ENCODE results near the gene ARID1A.
"Not testable (repeated sequence)": the region's sequence is repeated elsewhere in the genome, so short reads cannot be mapped to it uniquely, and the experiment has no call there.

ARID1A gene

GRCh38 chr1:26788836-26789611, 93.2 kb downstream of the ARID1A start:
- DNase-seq, result peak; percentile 82

DNA sequence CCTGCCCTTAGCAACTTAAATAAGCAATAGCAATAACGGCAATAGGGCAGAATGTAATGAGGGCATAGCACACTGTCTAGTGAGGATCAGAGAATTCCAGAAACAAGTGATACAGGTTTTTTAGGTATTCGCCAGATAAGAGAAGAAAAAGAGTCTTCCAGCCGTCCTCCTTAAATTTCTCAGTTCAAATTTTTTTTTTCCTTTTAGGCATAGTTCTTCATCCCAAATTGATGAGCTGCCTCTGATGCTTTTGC, 93.7 kb downstream of the ARID1A start:
- no peak for DNase-seq

DNA sequence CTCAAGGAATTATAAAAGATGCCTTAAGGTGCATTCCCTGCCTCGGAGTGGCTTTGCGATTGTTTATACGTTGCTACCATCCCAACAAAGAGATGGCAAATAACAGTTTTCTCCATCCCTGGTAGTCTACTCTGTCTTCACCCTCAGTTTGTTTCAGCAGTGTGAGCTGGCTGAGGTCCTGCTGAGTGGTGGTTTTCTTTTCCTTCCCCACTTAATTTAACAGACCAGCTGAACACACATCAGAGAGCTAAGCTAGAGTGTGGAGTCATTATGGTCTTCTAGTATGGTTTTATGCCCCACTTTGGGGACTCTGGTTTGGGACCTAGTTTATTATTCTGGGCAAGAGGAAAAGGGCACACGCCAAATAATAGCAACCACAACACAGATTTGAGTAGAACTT, 94.1 kb downstream of the ARID1A start:
- DNase-seq, result no peak

GRCh38 chr1:26790551-26790953, 94.7 kb downstream of the ARID1A start:
- DNase-seq, result no peak

GRCh38 chr1:26791148-26791547, 95.3 kb downstream of the ARID1A start:
- no peak for DNase-seq

GRCh38 chr1:26791626-26792025, 95.8 kb downstream of the ARID1A start:
- no peak for DNase-seq

DNA sequence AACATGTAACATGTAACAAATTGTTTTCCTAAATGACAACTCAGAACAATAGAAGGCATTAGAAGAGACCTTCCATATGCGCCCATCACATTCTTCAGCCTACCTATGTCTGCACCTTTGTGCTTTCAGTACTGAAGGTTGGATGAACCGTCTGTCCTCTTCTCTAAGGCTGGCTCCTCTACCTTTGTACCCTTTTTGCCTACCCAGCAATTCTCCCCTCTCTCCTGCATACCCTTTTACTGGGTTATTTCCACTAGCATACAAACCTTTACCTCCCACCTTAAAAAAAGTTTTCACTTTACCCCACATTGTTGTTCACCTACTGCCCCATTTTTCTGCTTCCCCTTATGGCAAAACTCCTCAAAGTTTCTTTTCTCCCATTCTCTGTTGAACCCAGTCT, 97.1 kb downstream of the ARID1A start:
- DNase-seq, result no peak

GRCh38 chr1:26794391-26794790, 98.6 kb downstream of the ARID1A start:
- DNase-seq, result no peak

- no peak for DNase-seq
Observed at GRCh38 chr1:26797627-26798026, 101.8 kb downstream of the ARID1A start.

GRCh38 chr1:26799479-26800142, 103.8 kb downstream of the ARID1A start:
- peak; percentile 12 for DNase-seq

DNA sequence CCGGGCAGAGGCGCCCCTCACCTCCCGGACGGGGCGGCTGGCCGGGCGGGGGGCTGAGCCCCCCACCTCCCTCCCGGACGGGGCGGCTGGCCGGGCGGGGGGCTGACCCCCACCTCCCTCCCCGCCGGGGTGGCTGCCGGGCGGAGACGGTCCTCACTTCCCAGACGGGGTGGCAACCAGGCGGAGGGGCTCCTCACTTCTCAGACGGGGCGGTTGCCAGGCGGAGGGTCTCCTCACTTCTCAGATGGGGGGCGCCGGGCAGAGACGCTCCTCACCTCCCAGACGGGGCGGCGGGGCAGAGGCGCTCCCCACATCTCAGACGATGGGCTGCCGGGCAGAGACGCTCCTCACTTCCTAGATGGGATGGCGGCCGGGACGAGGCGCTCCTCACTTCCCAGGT, 108.1 kb downstream of the ARID1A start:
- not testable (repeated sequence) for DNase-seq

GRCh38 chr1:26810105-26810504, 114.3 kb downstream of the ARID1A start:
- DNase-seq, result peak; percentile 61

GRCh38 chr1:26811057-26811456, 115.2 kb downstream of the ARID1A start:
- no peak for DNase-seq

GRCh38 chr1:26811708-26812107, 115.9 kb downstream of the ARID1A start:
- DNase-seq, result no peak

DNA sequence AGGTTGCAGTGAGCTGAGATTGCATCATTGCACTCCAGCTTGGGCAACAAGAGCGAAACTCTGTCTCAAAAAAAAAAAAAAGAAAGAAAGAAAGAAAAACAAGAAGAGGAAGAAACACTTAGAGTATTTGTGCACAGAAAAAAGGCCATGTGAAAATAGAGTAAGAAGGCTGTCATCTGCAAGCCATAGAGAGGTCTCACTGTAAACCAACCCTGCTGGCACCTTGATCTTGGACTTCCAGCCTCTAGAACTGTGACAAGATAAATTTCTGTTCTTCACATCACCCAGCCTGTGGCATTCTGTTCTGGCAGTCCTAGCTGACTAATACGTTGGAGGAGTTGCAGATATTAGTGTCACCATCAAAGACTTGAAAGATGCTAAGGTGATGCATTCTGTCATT, 118.6 kb downstream of the ARID1A start:
- DNase-seq, result no peak

- no peak for DNase-seq
Observed at GRCh38 chr1:26814893-26815292, 119.1 kb downstream of the ARID1A start.

DNA sequence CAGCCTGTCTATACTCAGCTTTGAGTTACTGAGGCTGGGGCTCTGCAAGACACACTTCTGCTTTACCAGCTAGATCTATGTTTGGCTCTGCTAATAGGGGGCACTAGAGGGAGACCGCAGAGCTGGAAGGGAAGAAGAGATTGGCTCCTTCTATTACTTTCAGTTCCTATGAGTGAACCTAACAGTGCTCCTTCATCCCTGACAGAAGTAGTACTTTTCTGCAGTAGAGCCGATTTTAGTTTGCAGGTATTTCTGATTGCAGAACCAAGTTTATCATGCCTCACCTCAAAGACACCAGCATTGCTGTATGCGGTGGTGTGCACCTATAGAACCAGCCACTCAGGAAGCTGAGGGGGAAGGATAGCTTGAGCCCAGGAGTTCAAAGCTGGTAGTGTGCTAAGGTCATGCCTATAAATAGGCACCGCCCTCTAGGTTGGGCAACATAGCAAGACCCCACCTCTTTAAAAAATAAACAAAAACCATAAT, 125.0 kb downstream of the ARID1A start:
- no peak for DNase-seq

- DNase-seq, result no peak
Observed at GRCh38 chr1:26822737-26823395, 127.1 kb downstream of the ARID1A start.

- DNase-seq, result no peak
Observed at GRCh38 chr1:26824731-26825130, 128.9 kb downstream of the ARID1A start.

GRCh38 chr1:26826261-26827105, 130.7 kb downstream of the ARID1A start, which contains the start of gene ZDHHC18:
Gene ZDHHC18 (plus strand): TSS chr1:26826688. CDS start chr1:26826805, 117 bp downstream.
- DNase-seq, result peak; percentile 53

GRCh38 chr1:26827106-26827604, 131.3 kb downstream of the ARID1A start:
- DNase-seq, result no peak

GRCh38 chr1:26827663-26828062, 131.8 kb downstream of the ARID1A start:
- no peak for DNase-seq

Measured in activated CD4-positive, alpha-beta T cell treated with anti-CD3 and anti-CD28 coated beads for 1 hour (primary cell).